ENCODE data around the gene CCDC85C. TPM values are rescaled to one million over a fixed set of nuclear protein-coding genes. Genes with fewer than 3 reads are reported as not detected.

The CCDC85C gene
- total and polyA plus RNA-seq, 2 of the 4 experiments (the other 2 are of a cell fraction): 16.0 to 19.0 TPM

DNA sequence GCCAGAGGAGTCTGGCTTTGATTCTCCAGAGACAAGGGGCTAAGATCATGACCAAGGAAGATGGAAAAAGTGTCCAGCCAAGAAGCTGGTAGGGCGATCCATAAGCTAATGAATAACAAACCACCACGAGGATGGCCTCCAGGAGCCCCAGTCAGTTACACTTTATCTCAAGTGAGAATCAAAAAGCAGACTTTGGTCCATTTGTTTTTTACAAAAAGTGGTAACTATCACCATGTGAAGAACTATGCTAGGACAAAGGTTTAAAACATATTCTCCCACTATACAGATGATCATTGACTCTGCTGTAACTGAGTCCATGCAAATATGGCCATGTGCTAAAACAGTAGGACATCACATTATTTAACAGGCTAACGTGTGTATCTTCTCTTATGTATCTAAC lies 137.2 kb downstream of the CCDC85C start:
- Histone ChIP-seq H2AK5ac (ENCODE audit: low read depth, low read length) (no peak overlapping the region), H2BK5ac (ENCODE audit: low read depth, low read length, poor library complexity, severe bottlenecking) (no peak overlapping the region), H3K4me3 (ENCODE audit: insufficient read depth, low read depth, low read length) (no peak overlapping the region), H3K79me1 (ENCODE audit: low read depth in 1 of 2, low read length in 2 of 2) (peaks cover 28 to 66% of the 10 kb centered on the region in 2 experiments), H3K18ac (ENCODE audit: low read depth, low read length) (no peak overlapping the region), H3K4ac (ENCODE audit: low read depth, low read length) (no peak overlapping the region), H3K9ac (ENCODE audit: low read depth, low read length) (no peak overlapping the region), H3K9me3 (ENCODE audit: control insufficient read depth, insufficient read depth, low read length) (no peaks in the 10 kb centered on the region), H4K91ac (ENCODE audit: insufficient read depth, low read depth, low read length) (no peak overlapping the region), H4K20me1 (ENCODE audit: insufficient read depth, low read length) (peaks cover 42% of the 10 kb centered on the region), H3K23ac (ENCODE audit: low read depth, low read length) (no peak overlapping the region), H4K8ac (ENCODE audit: low read depth in 2 of 2, low read length in 2 of 2) (no peak overlapping the region), H2AK9ac (replicated peaks; ENCODE audit: low read depth, low read length, poor library complexity) (no peak overlapping the region), H4K5ac (ENCODE audit: low read depth, low read length) (no peak overlapping the region), H3K4me2 (ENCODE audit: low read depth, low read length) (no peak overlapping the region), H3K36me3 (ENCODE audit: control insufficient read depth, insufficient read depth, low read length) (peaks cover 13% of the 10 kb centered on the region), H3K27ac (ENCODE audit: insufficient read depth, low read length) (no peak overlapping the region), H3K27me3 (ENCODE audit: control insufficient read depth, insufficient read depth, low read length) (no peaks in the 10 kb centered on the region), H3K56ac (ENCODE audit: extremely low read depth, insufficient read depth, low read length) (no peak overlapping the region), H2BK15ac (ENCODE audit: low read depth, low read length) (no peak overlapping the region), H2BK120ac (ENCODE audit: low read depth, low read length) (no peak overlapping the region), H2BK20ac (ENCODE audit: low read depth, low read length) (no peak overlapping the region), H3K4me1 (ENCODE audit: control insufficient read depth, insufficient read depth, low read length) (no peaks in the 10 kb centered on the region; the same call in 1 of the 2 replicates), H3K14ac (replicated peaks; ENCODE audit: low read depth, low read length) (no peak overlapping the region), H2AFZ (replicated peaks; ENCODE audit: low read length, poor library complexity) (no peak overlapping the region), H3K9me1 (ENCODE audit: insufficient read depth, low read length) (peaks cover 13% of the 10 kb centered on the region; the same call in 1 of the 2 replicates)
- dilution Hi-C loops (cut with HindIII; ENCODE audit: low sequenced_read_pairs, unreplicated experiment) (no loop called here), intact Hi-C loops (cut with micrococcal nuclease) (no loop called here), in situ Hi-C loops (cut with MboI; ENCODE audit: low sequenced_read_pairs) (no loop called here)
- ATAC-seq (ENCODE audit: low read depth) (no peak), DNase-seq (no peak)
- CTCF ChIA-PET: no interaction called here
- POLR2A ChIA-PET (ENCODE audit: unreplicated experiment): no interaction called here
- no TSS peak for BruUV-seq (replicated peaks)
- no CpG with 5 or more reads among the region's 3 CpGs for WGBS, 2 experiments (ENCODE audit: extremely low coverage in 2 of 2, insufficient read length in 1 of 2)
- TF ChIP-seq, protein P1, sequence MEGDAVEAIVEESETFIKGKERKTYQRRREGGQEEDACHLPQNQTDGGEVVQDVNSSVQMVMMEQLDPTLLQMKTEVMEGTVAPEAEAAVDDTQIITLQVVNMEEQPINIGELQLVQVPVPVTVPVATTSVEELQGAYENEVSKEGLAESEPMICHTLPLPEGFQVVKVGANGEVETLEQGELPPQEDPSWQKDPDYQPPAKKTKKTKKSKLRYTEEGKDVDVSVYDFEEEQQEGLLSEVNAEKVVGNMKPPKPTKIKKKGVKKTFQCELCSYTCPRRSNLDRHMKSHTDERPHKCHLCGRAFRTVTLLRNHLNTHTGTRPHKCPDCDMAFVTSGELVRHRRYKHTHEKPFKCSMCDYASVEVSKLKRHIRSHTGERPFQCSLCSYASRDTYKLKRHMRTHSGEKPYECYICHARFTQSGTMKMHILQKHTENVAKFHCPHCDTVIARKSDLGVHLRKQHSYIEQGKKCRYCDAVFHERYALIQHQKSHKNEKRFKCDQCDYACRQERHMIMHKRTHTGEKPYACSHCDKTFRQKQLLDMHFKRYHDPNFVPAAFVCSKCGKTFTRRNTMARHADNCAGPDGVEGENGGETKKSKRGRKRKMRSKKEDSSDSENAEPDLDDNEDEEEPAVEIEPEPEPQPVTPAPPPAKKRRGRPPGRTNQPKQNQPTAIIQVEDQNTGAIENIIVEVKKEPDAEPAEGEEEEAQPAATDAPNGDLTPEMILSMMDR (conservative IDR thresholded peaks at IDR 0.05; ENCODE audit: low read depth, low read length): no peak
- TF ChIP-seq RFX5 (IDR thresholded peaks at IDR 0.05; ENCODE audit: low read depth, low read length): no peak
- TF ChIP-seq, protein P2, sequence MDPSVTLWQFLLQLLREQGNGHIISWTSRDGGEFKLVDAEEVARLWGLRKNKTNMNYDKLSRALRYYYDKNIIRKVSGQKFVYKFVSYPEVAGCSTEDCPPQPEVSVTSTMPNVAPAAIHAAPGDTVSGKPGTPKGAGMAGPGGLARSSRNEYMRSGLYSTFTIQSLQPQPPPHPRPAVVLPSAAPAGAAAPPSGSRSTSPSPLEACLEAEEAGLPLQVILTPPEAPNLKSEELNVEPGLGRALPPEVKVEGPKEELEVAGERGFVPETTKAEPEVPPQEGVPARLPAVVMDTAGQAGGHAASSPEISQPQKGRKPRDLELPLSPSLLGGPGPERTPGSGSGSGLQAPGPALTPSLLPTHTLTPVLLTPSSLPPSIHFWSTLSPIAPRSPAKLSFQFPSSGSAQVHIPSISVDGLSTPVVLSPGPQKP (IDR thresholded peaks at IDR 0.05; ENCODE audit: borderline replicate concordance, low read depth, low read length): no peak
- TF ChIP-seq CEBPB (IDR thresholded peaks at IDR 0.05; ENCODE audit: low read depth, low read length): no peak
- TF ChIP-seq POLR2A (IDR thresholded peaks at IDR 0.05; ENCODE audit: low read depth, low read length): no peak
- no peak for TF ChIP-seq MXI1 (IDR thresholded peaks at IDR 0.05; ENCODE audit: borderline replicate concordance, low read depth, low read length)
- no peak for TF ChIP-seq CHD1 (IDR thresholded peaks at IDR 0.05; ENCODE audit: low read depth, low read length)
- TF ChIP-seq RAD21 (IDR thresholded peaks at IDR 0.05; ENCODE audit: low read length): no peak
- TF ChIP-seq, protein P3, sequence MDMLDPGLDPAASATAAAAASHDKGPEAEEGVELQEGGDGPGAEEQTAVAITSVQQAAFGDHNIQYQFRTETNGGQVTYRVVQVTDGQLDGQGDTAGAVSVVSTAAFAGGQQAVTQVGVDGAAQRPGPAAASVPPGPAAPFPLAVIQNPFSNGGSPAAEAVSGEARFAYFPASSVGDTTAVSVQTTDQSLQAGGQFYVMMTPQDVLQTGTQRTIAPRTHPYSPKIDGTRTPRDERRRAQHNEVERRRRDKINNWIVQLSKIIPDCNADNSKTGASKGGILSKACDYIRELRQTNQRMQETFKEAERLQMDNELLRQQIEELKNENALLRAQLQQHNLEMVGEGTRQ (IDR thresholded peaks at IDR 0.05; ENCODE audit: low read depth, low read length): no peak
- TF ChIP-seq RCOR1 (IDR thresholded peaks at IDR 0.05; ENCODE audit: insufficient replicate concordance, low read length): no peak
- no peak for TF ChIP-seq SMC3 (IDR thresholded peaks at IDR 0.05; ENCODE audit: low read depth, low read length)
- TF ChIP-seq MAZ (IDR thresholded peaks at IDR 0.05; ENCODE audit: borderline replicate concordance, low read depth, low read length): no peak
- TF ChIP-seq NFE2L2 (IDR thresholded peaks at IDR 0.05; ENCODE audit: low read depth, low read length): no peak
- TF ChIP-seq BHLHE40 (IDR thresholded peaks at IDR 0.05; ENCODE audit: low read depth, low read length): no peak
- no peak for TF ChIP-seq MAFK (IDR thresholded peaks at IDR 0.05; ENCODE audit: low read depth, low read length)
- TF ChIP-seq FOS (IDR thresholded peaks at IDR 0.05; ENCODE audit: low read depth, low read length): no peak
